H4 (cell line): ENCODE results near the gene SYNCRIP. TPM values are rescaled to one million over a fixed set of nuclear protein-coding genes. Genes with fewer than 3 reads are reported as not detected.
A peak's percentile ranks its signal among the peaks of the same experiment; 100 is the strongest.
"Not testable (repeated sequence)": the region's sequence is repeated elsewhere in the genome, so short reads cannot be mapped to it uniquely, and the experiment has no call there.

Source experiments
- DNase-seq: peaks from one replicate; pipeline ENCODE4 v3.0.0-alpha.2; 2015; ENCODE audit warnings: low spot score
- total RNA-seq: library from RNA; depleted of rRNA; stranded (reverse); fragments of >200 nt; shearing (Covaris generic); gene quantifications from 2 replicates; pipeline ENCODE4 v1.2.3, GENCODE V29; 2014

SYNCRIP gene
- total RNA-seq, 1 experiment from 2014 or later = 57.2 TPM

DNA sequence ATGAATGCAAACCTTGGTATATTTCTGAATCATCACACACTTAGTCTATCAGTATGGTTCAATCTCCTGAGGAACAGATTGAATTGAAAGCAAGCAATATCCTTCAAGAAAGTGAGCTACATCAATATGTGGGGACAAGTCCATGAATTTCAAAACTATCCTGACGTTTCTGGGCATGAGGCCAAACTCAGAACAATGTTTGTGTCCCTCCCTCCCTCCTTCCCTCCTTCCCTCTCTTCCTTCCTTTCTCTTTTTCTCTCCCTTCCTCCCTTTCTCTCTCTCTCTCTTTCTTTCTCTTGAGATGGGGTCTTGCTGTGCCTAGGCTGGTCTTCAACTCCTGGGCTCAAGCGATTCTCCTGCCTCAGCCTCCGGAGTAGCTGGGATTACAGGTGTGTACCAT is 27.9 kb upstream of the SYNCRIP start:
- no peak for DNase-seq

DNA sequence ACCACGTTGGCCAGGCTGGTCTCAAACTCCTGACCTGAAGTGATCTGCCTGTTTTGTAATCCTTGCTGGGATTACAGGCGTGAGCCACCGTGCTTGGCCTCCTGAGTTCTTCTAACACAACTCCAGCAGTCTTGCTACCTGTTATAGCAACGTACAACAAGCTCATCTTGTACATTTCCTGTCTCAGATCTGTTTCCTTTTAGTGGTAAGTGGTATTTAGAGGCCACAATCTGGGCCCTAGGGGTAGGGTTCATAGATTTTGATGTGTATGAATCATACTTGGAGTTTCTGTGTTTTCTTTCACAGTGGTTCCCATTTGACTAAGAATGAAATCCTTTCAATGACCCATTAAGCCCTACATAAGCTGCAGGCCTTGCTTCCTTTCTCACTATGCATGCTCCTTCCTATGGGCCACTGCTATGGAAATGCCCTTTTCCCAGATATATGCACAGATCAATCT is 27.1 kb upstream of the SYNCRIP start:
- DNase-seq = no peak

DNA sequence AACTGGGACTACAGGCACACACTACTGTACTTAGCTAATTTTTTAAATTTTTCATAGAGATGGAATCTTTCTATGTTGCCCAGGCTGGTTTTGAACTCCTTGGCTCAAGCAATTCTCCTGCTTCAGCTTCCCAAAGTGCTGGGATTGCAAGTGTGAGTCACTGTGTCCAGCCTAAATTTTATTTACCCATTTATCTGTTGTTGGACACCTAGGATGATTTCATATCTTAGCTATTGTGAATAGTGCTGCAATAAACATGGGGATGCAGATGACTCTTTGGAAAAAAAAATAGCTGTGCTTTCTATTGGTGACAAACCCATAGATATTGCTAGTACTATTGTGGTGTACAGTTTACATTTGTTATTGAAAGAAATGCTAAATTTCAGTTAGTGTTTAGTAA is 19.6 kb upstream of the SYNCRIP start:
- no peak for DNase-seq

DNA sequence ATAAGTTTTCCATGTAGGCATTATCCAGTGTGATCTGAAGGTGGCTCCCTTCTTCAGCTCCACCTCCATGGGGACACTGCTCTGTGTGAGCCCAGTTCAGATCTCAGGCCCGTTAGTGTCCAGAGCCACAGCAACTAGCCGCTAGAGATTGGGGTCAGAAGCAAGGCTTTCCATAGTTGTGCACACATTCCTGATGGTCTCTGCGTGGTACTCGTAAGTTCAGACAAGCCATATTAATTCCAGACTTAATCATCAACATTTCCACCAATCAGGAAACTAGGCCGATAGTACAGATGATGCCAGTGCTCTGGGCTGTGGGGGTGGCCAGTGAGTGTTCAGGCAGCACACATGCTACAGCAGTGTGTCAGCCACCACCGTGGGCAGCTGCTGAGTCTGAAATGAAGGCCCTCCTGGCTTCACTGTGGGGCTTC is 17.5 kb upstream of the SYNCRIP start:
- peak; percentile 63 for DNase-seq

DNA sequence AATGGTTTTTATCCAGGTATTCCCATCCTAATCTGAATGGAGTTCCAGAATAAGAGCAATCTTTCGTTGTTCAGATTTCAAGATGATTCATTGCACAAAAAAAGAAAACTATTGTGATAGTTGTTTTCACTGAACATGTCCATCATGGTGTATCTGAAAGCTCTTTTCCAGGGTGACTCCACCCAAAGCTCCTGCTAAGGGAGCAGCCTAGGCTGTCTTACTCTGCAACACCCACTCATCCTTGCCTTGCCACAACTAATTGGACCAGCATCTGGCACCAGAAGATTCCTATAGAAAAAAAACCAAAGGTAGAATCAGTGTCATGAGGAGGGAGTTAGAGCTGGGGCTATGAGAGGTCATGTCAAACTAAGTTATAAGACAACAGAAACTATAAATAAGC is 7.9 kb upstream of the SYNCRIP start:
- no peak for DNase-seq

DNA sequence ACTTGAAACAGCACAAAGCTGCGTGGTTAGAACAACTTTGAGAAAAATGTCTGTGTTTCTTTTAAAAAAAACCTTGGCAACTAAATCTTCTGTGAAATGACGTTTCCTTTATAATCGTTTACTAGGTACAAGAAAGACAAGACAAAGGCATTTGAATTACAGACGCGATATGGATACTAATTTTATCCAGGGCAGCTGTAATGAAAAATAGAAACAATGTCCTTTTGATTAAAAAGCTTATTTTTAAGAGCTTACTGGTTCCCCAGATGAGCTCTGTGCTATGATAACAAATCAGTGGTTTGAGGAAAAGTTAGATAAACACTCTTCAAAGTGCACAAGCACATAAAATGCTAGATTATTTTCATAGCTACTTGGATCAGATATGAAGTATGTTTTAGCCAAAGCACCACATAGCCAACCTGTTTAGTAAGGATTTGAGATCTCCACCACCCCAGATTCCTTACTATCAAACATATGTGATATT is 1.6 kb upstream of the SYNCRIP start:
- DNase-seq = no peak

DNA sequence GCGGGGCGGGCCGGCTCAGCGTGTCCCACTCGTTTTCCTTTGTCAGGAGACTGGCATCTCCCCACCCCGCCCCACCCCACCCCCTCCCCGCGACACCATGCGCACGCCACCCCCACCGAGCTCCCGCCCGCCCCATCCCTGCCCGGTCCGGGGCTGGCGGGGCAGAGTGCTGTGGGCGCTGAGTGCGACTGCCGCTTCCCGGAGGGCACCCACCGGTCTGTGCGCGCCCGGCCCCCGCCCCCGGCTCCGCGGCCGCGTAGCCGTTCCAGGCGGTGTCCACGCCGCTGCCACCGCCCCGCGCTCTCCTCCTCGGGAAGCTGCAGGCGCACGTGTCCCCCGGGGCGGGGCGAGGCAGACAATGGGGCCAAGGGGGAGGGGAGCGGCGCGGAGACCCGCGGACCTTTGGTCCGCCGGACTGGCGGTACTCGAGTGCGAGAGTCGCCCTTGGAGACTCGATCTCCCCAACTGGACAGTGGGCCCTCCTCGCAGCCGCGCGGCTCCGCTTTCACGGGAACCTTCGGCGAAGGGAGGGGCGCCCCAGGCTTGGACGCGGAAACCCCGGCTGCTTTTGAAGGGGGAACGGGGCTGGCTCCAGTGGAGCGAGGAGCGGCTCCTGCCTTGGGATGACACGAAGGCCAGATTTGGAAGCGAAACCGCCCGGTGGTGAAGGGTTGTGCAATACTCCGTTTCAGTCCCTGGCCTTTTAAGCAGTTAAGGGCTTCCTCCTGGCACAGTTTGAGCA is 1.0 kb upstream of the SYNCRIP start:
- peak; percentile 77 for DNase-seq

DNA sequence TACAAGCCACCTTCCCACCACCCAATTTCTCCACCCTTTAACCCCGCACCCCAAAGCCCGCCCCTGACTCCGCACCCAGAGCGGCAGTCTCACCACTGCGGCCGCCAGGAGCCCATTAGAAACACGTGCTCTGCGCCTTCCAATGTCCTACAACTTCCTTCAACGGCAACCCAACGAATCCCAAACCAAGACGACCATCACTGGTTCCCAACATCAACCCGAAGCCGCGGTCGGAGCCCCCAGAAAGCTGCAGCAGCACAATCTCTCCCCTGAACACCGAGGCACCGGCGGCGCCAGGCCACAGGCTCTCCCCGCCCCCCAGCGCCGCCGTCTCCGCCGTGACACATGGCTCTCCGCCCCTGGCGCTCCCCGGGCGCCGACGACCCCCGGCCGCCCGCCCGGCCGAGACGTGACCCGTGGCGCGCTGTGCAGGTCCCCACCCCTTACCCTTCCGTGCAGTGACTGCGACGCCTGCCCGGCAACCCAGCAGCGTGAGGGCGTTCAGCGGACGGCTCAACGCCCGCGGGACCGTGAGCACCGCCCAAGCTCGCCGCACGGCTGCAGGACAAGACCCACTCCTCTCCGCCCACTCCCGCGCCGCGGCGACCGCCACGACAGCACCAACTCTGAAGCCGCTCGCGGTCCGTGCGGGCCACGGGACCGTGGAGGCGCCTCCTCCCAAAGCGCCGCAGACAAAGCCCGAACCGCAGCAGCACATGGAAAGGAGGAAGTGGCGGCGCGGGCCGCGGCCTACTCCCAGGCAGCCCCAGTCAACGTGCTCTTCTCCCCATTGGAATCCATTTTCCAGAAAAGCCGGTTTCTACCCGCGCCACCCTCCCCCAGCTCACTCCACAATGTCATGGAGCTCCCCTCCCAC is 551 bp downstream of the SYNCRIP start:
- DNase-seq = peak; percentile 18

DNA sequence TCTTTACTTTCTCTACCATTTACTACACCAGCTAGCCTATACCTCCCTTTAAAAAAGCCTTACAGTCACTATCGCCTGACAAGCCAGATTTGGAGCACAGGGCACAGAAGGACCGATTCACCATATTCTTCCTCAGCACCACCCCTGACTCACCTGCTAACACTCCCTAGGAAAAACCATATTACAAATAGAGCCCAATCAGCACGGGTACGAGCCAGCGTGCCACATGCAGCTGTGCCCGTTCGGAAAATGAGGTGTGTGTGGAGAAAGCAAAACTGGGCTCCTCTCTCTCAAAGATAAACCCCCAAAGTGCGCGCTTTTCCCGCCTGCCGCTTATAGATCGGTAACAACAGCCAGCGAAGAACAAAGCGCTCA is 1.2 kb downstream of the SYNCRIP start:
- no peak for DNase-seq

DNA sequence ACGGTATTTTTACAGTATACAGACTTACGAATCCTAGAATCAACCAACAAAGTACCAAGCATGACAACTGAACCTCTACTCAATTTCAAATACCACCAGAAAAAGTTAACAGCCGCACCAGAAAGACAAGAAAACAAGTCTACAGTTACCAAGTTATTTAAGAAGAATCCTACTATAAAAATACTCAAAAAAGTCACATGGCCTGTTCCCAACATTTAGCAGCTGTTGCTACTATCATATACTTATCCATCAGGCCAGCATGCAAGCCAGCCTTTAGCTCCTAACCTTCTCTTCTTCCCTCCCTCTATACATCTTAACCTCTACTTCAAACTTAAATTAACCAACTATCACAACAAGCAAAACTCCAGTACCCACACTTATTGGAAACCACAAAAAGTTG is 1.9 kb downstream of the SYNCRIP start:
- no peak for DNase-seq

DNA sequence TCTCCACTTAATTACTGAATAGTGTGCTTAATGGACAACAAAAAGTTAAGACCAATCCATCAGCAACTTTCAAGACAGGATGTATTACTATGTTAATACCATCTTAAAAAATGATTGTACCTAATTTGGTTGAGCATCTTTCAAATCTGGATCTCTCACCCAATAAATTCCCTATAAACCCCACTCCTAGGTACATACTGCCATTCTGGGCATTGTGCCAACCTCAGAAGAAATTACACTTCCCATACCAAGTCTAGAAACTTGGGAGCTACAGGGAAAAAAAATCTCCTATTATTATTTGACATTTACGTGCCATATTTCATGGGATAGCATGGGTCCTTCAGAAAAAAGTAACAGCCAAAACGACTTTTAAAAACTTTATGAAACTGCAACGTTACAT is 5.1 kb downstream of the SYNCRIP start:
- no peak for DNase-seq

DNA sequence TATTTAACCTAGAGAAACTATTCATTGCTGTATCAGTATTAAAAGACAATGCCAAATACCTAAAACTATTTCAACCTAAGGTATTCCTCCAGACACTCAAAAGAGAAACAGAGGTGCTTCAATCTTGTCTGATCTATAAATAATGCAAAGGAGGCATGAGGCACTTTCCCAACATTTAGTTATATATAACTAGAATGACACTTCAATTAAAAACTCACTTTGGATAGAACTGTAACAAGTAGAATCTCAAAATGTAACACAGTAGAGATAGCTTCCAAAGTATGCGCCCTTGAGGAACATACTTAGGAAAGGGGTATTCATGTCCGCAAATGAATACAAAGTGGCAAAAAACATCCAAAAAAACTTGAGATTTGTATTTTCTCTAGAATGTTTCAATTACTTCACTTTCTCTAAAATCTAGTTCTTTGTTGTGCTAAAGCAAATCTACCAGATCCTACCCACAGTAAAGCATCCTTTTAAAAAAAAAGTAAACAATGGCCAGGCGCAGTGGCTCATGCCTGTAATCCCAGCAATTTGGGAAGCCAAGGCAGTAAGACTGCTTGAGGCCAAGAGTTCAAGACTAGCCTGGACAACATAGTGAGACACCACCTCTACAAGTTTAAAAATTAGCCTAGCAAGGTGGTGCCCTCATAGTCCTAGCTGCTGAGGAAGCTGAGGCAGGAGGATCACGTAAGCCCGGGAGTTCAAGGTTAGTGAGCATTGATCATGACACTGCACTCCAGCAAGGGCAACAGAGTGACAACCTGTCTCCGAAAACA is 10.3 kb downstream of the SYNCRIP start:
- no peak for DNase-seq

DNA sequence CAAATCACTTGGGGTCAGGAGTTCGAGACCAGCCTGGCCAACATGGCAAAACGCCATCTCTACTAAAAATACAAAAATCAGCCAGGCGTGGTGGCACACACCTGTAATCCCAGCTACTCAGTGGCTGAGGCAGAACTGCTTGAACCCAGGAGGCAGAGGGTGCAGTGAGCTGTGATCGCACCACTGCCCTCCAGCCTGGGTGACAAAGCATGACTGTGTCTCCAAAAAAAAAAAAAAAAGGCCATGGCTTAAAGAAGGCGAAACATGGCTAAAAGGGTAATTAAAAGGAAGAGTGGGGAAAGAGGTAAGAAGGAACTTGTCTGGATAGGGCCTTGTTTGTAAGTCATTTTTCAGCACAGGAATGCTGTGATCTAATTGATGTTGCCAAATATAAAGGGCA is 11.6 kb downstream of the SYNCRIP start:
- DNase-seq = not testable (repeated sequence)

DNA sequence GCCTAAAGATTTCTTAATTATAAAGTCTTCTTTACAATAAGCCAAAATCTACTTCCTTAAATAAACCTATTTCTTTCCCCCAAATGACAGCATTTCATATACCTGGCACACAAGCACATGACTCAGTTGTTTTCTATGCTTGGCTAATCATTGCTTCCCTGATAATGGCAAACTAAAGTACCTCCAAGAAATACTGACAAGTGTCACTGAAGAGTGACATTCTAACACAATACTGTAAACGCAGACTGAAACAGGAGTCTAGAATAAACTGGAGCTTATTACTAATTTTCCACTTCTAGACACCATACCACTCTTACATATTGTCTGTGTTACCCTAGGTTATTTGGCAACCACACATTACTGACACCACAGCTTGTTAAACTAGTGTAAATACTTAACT is 14.3 kb downstream of the SYNCRIP start:
- no peak for DNase-seq

DNA sequence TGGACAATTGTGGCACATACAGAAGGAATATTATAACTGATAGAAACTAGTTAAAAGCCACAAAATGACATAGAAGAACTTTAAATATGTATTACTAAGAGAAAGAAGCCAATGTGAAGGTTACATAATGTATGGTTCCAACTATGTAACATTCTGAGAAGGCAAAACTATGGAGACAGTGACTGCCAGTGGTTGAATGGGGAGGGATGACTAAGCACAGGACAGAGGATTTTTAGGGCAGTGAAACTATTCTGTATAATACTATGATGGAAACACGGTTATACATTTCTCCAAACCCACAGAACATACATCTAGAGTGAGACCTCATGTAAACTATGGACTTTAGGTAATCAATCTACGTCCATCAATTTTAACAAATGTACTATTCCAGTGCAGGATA is 22.4 kb downstream of the SYNCRIP start:
- no peak for DNase-seq

DNA sequence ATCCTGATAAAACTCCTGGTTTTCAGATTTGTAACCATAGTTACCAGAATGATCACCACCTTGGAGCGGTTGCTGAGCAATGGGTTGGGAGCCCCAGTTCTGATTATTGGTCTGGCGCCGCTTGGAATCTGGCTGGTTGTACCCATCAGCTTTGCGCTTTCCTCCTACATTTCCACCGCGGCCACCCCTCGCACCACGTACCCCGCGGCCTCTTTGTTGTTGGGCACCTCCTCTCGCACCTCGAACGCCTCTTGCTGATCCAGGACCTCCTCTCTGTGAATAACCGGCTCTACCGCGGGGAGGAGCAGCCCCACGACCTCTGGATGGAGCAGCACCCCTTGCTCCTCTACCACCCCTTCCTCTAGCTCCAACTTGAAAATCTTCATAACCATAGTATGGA is 27.9 kb downstream of the SYNCRIP start:
- no peak for DNase-seq

DNA sequence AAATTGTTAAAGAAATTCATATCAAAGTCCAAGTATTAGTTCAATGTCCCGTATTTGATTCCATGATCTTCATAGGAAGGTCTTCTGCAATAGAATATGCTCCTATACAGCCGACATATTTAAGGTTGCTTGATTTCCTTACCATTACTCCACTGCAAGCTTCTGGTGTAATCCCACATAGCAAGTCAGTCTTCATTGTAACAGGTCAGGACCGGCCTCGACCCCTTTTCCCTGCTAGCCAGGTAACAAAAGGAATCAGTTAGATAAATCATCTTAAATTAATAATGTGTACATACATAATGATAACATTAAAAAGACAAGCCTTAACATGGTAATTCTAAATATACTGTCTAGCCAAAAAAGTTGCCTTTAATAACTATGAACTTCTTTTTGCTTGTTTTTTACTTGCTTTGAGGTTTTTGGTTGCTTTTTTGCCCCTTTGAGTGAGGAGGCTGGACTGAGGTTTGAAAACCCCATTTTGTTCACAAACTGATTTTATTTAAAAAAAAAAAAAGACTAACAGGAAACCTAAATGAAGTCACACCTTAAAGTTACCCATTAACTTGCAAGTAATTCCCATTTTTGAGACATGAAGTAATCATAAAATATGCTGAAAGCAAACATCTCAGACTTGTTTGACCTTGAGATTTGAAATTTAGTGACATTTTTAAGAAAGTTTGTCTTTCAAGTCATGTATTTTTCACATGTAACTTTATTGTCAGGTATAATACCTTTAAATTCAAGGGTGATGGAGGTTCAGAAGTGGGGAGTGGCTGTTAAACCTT is 29.8 kb downstream of the SYNCRIP start:
- DNase-seq = no peak

DNA sequence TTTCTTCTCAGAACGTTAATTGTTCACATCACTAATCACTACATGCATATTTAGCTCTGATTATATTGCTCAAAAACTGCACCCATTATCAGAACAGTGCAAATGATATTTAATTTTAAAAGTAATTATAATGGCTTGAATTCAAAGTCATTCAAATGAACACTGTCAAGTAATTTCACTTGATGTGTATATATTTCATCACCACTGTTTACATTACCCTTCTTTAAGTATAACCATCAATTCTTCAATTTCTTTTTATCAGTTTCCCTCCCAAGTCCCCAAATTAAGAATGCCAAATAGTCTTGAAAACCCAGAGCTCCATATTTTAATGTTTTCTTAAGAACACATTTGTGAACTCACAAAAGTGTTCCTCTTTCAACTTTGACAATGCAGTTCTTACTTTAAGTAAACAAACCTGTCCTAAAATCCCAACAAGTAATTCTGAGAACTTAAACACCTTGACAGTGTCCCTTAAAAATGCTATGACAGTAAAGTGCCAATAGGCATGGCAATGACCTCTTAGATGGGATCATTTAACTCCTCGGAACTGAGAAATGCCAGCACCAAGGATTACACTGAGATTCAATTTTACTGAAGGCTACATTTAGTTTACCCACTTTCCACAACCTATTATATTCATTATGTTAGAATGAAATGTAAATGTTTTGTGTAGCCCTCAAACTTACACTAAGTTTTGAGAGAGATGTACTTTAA is 32.3 kb downstream of the SYNCRIP start:
- no peak for DNase-seq

DNA sequence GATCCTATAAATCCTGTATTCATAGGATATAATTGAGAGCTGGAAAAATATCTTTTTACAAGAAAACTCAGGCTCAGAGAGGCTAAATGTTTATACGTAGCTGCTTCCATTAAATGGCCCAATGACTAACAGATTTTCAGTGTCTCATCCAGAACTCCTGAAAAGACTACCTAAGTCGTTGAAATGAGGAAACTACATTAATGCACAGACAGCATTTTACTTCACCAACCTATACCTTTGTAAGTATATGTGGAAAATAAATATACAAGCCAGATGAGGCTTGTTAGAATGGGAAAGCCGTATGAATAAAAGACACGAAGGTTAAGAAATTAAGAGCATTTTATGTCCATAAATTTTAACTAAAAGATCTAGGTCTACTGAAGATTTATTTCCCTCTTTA is 40.6 kb downstream of the SYNCRIP start:
- no peak for DNase-seq

DNA sequence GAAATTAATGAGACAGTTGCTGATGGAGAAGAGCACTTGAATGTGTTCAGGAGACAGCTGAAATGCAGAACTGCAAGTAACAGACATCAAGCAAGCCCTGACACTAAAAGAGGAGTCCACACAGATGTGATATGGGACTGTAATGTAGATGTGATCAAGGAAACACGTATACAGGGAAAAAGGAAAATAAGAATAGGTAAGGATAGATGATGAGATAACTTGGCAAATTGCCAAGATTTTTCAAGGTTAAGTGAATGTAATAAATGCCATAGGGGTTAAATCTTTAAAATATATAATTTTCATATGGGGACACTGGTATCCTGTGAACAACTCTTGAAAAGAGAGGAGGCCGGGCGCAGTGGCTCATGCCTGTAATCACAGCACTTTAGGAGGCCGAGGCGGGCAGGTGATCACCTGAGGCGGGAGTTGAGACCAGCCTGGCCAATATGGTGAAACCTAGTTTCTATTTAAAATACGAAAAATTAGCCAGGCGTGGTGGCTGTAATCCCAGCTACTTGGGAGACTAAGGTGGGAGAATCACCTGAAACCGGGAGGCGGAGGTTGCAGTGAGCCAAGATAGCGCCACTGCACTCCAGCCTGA is 41.9 kb downstream of the SYNCRIP start:
- DNase-seq = no peak
